ENCODE measurements around the gene TH.

TH gene

GRCh38 chr11:2199466-2200341 lies 28.1 kb upstream of the TH start:
- no peak overlapping the region for H2BK12ac ChIP-seq (ENCODE audit: low read length in 2 of 2)
- H2BK120ac ChIP-seq (ENCODE audit: low read depth, low read length) = no peak overlapping the region
- H3K4me3 ChIP-seq (ENCODE audit: insufficient read depth in 1 of 2, low read depth in 1 of 2, low read length in 2 of 2) = no peak overlapping the region
- no peaks in the 10 kb centered on the region for H3K79me1 ChIP-seq (replicated peaks; ENCODE audit: low read length, poor library complexity, severe bottlenecking)
- WGBS = 86% methylated on average over 19 of the region's 22 CpGs
- no peak overlapping the region for H4K8ac ChIP-seq (ENCODE audit: low read length)
- H3K4me1 ChIP-seq (ENCODE audit: control insufficient read depth, insufficient read depth, low read depth, low read length) = peaks cover 10% of the 10 kb centered on the region
- no peak overlapping the region for H3K18ac ChIP-seq (ENCODE audit: low read depth in 1 of 2, low read length in 2 of 2)
- no peak overlapping the region for H3K4me2 ChIP-seq (ENCODE audit: low read length, poor library complexity, severe bottlenecking)
- H2BK15ac ChIP-seq (ENCODE audit: low read depth, poor library complexity, severe bottlenecking) = no peak overlapping the region
- H2BK5ac ChIP-seq (ENCODE audit: low read depth, low read length, poor library complexity, severe bottlenecking) = no peak overlapping the region
- H3K27me3 ChIP-seq (ENCODE audit: control insufficient read depth in 1 of 2, insufficient read depth in 1 of 2, low read length in 2 of 2) = peaks cover 32 to 50% of the 10 kb centered on the region in 2 experiments
- H3K9me3 ChIP-seq (ENCODE audit: control insufficient read depth, low read length) = no peaks in the 10 kb centered on the region
- H2AK5ac ChIP-seq (ENCODE audit: low read length, severe bottlenecking) = no peak overlapping the region
- H3K9ac ChIP-seq (ENCODE audit: low read length) = no peak overlapping the region
- DNase-seq = no peak
- no peak overlapping the region for H3K27ac ChIP-seq (ENCODE audit: low read length, poor library complexity, severe bottlenecking)
- no peak overlapping the region for H3K23ac ChIP-seq (ENCODE audit: low read length in 2 of 2)
- peaks cover 0 to 3% of the 10 kb centered on the region in 2 experiments for H3K36me3 ChIP-seq (ENCODE audit: control insufficient read depth in 1 of 2, insufficient read depth in 2 of 2, low read depth in 1 of 2, low read length in 2 of 2)
- no peak overlapping the region for H2AFZ ChIP-seq (ENCODE audit: low read depth, low read length)
- H3K4ac ChIP-seq (ENCODE audit: low read depth in 1 of 2, low read length in 2 of 2) = no peak overlapping the region
- H4K91ac ChIP-seq (ENCODE audit: low read length) = no peak overlapping the region
- no peak overlapping the region for H3K14ac ChIP-seq (ENCODE audit: low read length in 2 of 2)

- H2BK5ac ChIP-seq (ENCODE audit: low read depth, low read length, poor library complexity, severe bottlenecking) = no peak overlapping the region
- H2AFZ ChIP-seq (ENCODE audit: low read depth, low read length) = no peak overlapping the region
- H4K91ac ChIP-seq (ENCODE audit: low read length) = no peak overlapping the region
- H3K9ac ChIP-seq (ENCODE audit: low read length) = no peak overlapping the region
- peaks cover 10% of the 10 kb centered on the region for H3K4me1 ChIP-seq (ENCODE audit: control insufficient read depth, insufficient read depth, low read depth, low read length)
- H2BK15ac ChIP-seq (ENCODE audit: low read depth, poor library complexity, severe bottlenecking) = no peak overlapping the region
- no peak overlapping the region for H3K4me2 ChIP-seq (ENCODE audit: low read length, poor library complexity, severe bottlenecking)
- peaks cover 0 to 3% of the 10 kb centered on the region in 2 experiments for H3K36me3 ChIP-seq (ENCODE audit: control insufficient read depth in 1 of 2, insufficient read depth in 2 of 2, low read depth in 1 of 2, low read length in 2 of 2)
- H2BK120ac ChIP-seq (ENCODE audit: low read depth, low read length) = no peak overlapping the region
- no peak overlapping the region for H4K8ac ChIP-seq (ENCODE audit: low read length)
- H3K18ac ChIP-seq (ENCODE audit: low read depth in 1 of 2, low read length in 2 of 2) = no peak overlapping the region
- no peak overlapping the region for H2AK5ac ChIP-seq (ENCODE audit: low read length, severe bottlenecking)
- no peak overlapping the region for H2BK12ac ChIP-seq (ENCODE audit: low read length in 2 of 2)
- peaks cover 31 to 51% of the 10 kb centered on the region in 2 experiments for H3K27me3 ChIP-seq (ENCODE audit: control insufficient read depth in 1 of 2, insufficient read depth in 1 of 2, low read length in 2 of 2)
- no peak overlapping the region for H3K4ac ChIP-seq (ENCODE audit: low read depth in 1 of 2, low read length in 2 of 2)
- H3K9me3 ChIP-seq (ENCODE audit: control insufficient read depth, low read length) = no peaks in the 10 kb centered on the region
- no peak overlapping the region for H3K14ac ChIP-seq (ENCODE audit: low read length in 2 of 2)
- no peak for DNase-seq
- no peak overlapping the region for H3K23ac ChIP-seq (ENCODE audit: low read length in 2 of 2)
- no peak overlapping the region for H3K27ac ChIP-seq (ENCODE audit: low read length, poor library complexity, severe bottlenecking)
- 77% methylated on average over 21 of the region's 21 CpGs for WGBS
- H3K79me1 ChIP-seq (replicated peaks; ENCODE audit: low read length, poor library complexity, severe bottlenecking) = no peaks in the 10 kb centered on the region
- no peak overlapping the region for H3K4me3 ChIP-seq (ENCODE audit: insufficient read depth in 1 of 2, low read depth in 1 of 2, low read length in 2 of 2)
Observed at GRCh38 chr11:2198621-2199365, 27.2 kb upstream of the TH start.

- DNase-seq = no peak
- peak overlapping the region; percentile 18 for H2BK15ac ChIP-seq (ENCODE audit: low read depth, poor library complexity, severe bottlenecking)
- no peak overlapping the region for H2AFZ ChIP-seq (ENCODE audit: low read depth, low read length)
- H3K27ac ChIP-seq (ENCODE audit: low read length, poor library complexity, severe bottlenecking) = no peak overlapping the region
- H2BK120ac ChIP-seq (ENCODE audit: low read depth, low read length) = no peak overlapping the region
- H4K91ac ChIP-seq (ENCODE audit: low read length) = no peak overlapping the region
- peaks cover 10% of the 10 kb centered on the region for H3K4me1 ChIP-seq (ENCODE audit: control insufficient read depth, insufficient read depth, low read depth, low read length)
- H3K36me3 ChIP-seq (ENCODE audit: control insufficient read depth in 1 of 2, insufficient read depth in 2 of 2, low read depth in 1 of 2, low read length in 2 of 2) = peaks cover 0 to 3% of the 10 kb centered on the region in 2 experiments
- no peak overlapping the region for H3K23ac ChIP-seq (ENCODE audit: low read length in 2 of 2)
- H3K4me3 ChIP-seq (ENCODE audit: insufficient read depth in 1 of 2, low read depth in 1 of 2, low read length in 2 of 2) = no peak overlapping the region
- WGBS = 91% methylated on average over 27 of the region's 28 CpGs
- H3K4me2 ChIP-seq (ENCODE audit: low read length, poor library complexity, severe bottlenecking) = no peak overlapping the region
- H3K4ac ChIP-seq (ENCODE audit: low read depth in 1 of 2, low read length in 2 of 2) = no peak overlapping the region
- H2BK12ac ChIP-seq (ENCODE audit: low read length in 2 of 2) = no peak overlapping the region
- peaks cover 31 to 52% of the 10 kb centered on the region in 2 experiments for H3K27me3 ChIP-seq (ENCODE audit: control insufficient read depth in 1 of 2, insufficient read depth in 1 of 2, low read length in 2 of 2)
- no peak overlapping the region for H2AK5ac ChIP-seq (ENCODE audit: low read length, severe bottlenecking)
- peak overlapping the region; percentile 41 for H4K8ac ChIP-seq (ENCODE audit: low read length)
- H3K14ac ChIP-seq (ENCODE audit: low read length in 2 of 2) = no peak overlapping the region
- no peaks in the 10 kb centered on the region for H3K79me1 ChIP-seq (replicated peaks; ENCODE audit: low read length, poor library complexity, severe bottlenecking)
- H3K9ac ChIP-seq (ENCODE audit: low read length) = no peak overlapping the region
- H2BK5ac ChIP-seq (ENCODE audit: low read depth, low read length, poor library complexity, severe bottlenecking) = no peak overlapping the region
- no peak overlapping the region for H3K18ac ChIP-seq (ENCODE audit: low read depth in 1 of 2, low read length in 2 of 2)
- H3K9me3 ChIP-seq (ENCODE audit: control insufficient read depth, low read length) = no peaks in the 10 kb centered on the region
Observed at GRCh38 chr11:2197771-2198520, 26.3 kb upstream of the TH start.

Data from mesenchymal stem cell (in vitro differentiated cells and primary cell).